GM13977 (cell line): ENCODE results near the gene ZNF837.
A peak's percentile ranks its signal among the peaks of the same experiment; 100 is the strongest.

Experiments used
- DNase-seq: peaks from one replicate; pipeline ENCODE4 v3.0.0; 2012; ENCODE audit warnings: low spot score
- in situ Hi-C: fragments of 300-500 bp; cut with MboI; formaldehyde crosslinking; loops from one replicate; pipeline ENCODE4 v1.12.0; 2022; ENCODE audit warnings: low sequenced_read_pairs, low pct_unique_long_range_greater_than_20kb, mixed read lengths, inconsistent platforms; ENCODE audit not compliant: unreplicated experiment
- TF ChIP-seq, protein P1 (sequence below): IDR thresholded peaks from 2 replicates; pipeline ENCODE4 v1.5.1; 2012; ENCODE audit warnings: mild to moderate bottlenecking, control low read depth; ENCODE audit not compliant: insufficient read depth; ENCODE audit errors: extremely low read depth, missing control alignments

Gene ZNF837

GRCh38 chr19:58387338-58388174 is 6.7 kb upstream of the ZNF837 start:
- in situ Hi-C loops, result no loop called here
- no peak for DNase-seq
- TF ChIP-seq, protein P1, sequence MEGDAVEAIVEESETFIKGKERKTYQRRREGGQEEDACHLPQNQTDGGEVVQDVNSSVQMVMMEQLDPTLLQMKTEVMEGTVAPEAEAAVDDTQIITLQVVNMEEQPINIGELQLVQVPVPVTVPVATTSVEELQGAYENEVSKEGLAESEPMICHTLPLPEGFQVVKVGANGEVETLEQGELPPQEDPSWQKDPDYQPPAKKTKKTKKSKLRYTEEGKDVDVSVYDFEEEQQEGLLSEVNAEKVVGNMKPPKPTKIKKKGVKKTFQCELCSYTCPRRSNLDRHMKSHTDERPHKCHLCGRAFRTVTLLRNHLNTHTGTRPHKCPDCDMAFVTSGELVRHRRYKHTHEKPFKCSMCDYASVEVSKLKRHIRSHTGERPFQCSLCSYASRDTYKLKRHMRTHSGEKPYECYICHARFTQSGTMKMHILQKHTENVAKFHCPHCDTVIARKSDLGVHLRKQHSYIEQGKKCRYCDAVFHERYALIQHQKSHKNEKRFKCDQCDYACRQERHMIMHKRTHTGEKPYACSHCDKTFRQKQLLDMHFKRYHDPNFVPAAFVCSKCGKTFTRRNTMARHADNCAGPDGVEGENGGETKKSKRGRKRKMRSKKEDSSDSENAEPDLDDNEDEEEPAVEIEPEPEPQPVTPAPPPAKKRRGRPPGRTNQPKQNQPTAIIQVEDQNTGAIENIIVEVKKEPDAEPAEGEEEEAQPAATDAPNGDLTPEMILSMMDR, result peak; percentile 12

GRCh38 chr19:58386576-58387337 is 5.9 kb upstream of the ZNF837 start, which contains the start of gene RPS5:
RPS5 (plus strand) TSS chr19:58387269; CDS start chr19:58388138, 869 bp downstream.
- in situ Hi-C loops, result no loop called here
- peak; percentile 99 for DNase-seq
- TF ChIP-seq, protein P1, result no peak

DNA sequence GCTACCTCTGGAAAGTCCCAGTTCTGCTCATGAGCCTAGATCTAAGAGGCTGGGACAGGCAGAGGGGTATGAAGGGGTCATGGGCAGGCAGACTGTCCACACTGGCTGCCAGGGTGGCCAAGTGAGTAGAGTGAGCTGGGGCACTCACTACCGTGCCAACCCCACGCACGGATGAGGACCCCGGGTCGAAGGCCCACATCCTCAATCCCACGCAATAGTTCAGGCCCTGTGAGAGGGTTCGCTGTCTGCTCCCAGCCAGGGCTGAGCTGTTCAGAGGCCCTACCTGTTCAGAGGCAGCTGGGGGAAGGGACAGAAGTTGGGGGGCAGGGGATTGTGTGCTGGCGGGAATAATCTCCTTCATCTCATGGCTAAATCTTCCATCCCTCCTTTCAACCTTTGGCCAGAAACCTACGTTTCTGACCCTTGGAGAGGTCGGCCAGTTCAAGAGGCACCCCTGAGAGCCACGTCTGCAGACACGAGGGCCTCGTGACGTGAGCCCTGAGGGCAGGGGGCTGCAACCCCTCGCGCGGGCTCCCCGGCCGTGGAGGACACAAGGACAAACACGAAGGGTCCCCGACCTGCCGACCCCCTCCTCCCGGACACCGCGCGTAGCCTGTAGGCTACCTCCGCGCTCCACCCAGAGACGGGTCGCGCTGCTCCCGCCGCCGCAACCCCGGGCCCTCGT is 5.2 kb upstream of the ZNF837 start:
- TF ChIP-seq, protein P1, result no peak
- in situ Hi-C loops, result no loop called here
- no peak for DNase-seq

DNA sequence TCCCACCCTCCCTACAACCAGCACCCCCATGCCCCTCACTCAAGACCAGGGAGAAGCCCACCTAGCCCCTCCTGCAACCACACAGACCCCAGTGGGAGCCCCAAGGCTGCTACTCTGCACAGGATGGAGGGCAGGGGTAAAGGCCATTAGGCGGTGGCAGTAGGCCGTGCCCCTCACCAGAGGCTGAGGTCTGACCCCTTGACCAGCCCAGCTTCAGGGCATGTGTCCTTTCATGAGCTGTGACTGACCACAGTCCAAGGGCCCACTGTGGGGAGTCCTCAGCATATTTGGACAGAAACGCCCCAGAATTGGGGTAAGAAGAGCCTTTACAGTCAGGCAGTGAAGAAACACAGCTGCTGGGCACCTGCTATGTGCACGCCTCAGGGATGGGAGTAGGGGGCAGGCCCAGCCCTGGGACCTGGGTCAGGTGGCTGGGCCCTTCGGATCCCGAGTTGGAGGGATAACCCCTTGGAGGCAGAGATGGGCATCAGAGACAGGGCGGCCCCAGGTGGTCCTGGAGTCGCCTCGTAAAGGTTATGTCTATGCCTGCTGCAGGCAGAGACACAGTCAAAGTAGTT is 4.6 kb upstream of the ZNF837 start:
- TF ChIP-seq, protein P1, result no peak
- no peak for DNase-seq
- in situ Hi-C loops, result no loop called here

DNA sequence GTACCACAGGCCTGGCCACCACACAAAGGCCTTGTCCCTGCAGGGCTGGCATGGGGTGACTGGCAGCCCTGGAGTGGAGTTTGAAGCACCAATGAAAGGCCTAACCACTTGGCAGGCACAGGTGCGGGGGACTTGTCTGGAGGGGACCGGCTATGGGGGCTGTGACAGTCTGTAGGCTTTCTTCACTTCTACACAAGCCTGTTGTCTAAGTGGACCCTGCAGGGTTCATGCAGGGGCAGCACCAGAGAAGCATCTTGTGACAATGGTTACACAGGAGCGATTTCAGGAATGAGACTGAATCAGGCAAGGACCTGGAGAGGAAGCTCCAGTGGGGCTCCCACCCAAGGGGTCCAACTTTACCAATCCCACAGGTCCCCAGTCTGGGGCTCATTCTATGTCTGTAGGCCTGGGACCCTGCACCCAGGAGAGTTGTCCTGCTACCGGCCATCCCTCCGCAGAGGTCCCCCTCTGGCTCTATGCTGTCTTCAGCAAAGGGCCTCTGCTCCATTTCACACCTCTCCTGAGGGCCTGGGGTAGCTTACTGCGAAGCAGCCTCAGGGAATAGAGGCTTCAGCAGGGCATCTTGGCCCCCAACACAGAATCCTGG is 2.3 kb upstream of the ZNF837 start:
- TF ChIP-seq, protein P1, result no peak
- in situ Hi-C loops, result no loop called here
- no peak for DNase-seq
